HFF-Myc (cell line): ENCODE measurements around the gene ANKS1B.

Experiments
- DNase-seq: peaks from one replicate; pipeline ENCODE4 v3.0.0-alpha.2; 2011; ENCODE audit warnings: low read depth; ENCODE audit errors: extremely low read depth
- H3K4me3 ChIP-seq: replicated peaks from 2 replicates; pipeline ENCODE4 v1.5.1; 2011; ENCODE audit warnings: low read depth, mild to moderate bottlenecking, control low read depth, low read length
- CTCF ChIP-seq: IDR thresholded peaks from 2 replicates; pipeline ENCODE4 v1.5.1; 2012; ENCODE audit warnings: mild to moderate bottlenecking, low read depth, low read length, control low read depth; ENCODE audit errors: missing control alignments

The ANKS1B gene

GRCh38 chr12:98697209-98697608 is 1287.5 kb downstream of the ANKS1B start:
- no peak overlapping the region for H3K4me3 ChIP-seq
- no peak for TF ChIP-seq CTCF
- DNase-seq = no peak

DNA sequence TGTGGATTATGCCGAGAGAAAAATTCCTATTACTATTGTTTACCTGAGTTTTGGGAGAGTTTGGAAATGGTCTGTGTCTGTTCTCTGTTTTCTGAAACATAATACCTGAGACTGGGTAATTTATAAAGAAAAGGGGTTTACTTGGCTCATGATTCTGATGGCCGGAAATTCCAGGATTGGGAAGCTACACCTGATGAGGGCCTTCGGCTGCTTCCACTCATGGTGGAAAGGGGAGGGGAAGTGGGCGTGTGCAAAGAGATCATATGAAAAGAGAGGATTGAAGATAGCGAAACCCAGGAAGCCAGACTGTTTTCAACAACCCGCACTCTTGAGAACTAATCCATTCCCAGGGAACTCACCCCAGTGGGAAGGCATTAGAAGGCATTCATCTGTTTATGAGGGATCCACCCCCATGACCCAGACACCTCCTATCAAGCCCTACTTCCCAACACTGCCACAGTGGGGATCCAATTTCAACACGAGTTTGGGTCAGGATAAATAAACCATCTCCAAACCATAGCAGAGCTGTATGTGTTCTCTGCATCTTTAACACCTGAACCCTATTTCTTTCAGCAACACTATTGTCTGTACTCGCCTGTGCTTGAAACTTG is 1288.6 kb downstream of the ANKS1B start:
- DNase-seq = no peak
- no peak for TF ChIP-seq CTCF
- no peak overlapping the region for H3K4me3 ChIP-seq

GRCh38 chr12:98691351-98691750 is 1293.4 kb downstream of the ANKS1B start:
- no peak for DNase-seq
- no peak for TF ChIP-seq CTCF
- no peak overlapping the region for H3K4me3 ChIP-seq

DNA sequence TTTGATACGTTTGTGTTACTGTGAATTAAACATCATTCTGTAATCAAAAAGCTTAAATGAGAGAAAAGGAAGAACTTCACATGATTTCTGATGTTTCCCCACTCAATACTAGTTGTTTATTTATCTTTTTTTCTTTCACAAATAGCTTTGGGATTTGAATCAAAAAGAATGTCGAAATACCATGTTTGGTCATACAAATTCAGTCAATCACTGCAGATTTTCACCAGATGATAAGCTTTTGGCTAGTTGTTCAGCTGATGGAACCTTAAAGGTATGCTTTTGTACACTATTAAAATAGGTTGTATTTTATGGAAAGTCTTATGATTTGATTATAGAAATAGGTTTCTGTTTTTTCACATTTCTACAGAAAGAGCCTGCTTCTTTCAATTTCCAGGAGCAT is 1298.1 kb downstream of the ANKS1B start:
- DNase-seq = no peak
- H3K4me3 ChIP-seq = no peak overlapping the region
- TF ChIP-seq CTCF = no peak
